ENCODE data around the gene CERS1.

CERS1 gene

DNA sequence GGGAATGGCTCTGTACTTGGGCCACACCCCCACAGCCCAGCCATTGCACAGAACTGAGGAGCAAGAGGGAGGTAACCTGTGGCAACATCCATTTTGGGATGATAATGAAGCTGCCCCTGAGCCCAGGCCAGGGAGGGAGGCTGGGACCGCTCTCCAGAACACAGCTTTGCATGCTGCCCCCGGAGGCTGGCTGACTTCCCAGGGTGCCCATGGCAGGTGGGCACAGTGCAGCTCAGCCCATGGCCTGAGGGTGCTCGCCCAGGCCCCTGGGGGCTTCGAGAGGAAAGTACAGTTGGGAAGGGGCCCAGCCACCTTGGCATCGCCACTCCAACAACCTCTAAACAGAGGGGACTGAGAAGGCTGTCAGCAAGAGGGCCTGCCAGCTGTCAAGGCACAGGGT, 17.5 kb upstream of the CERS1 start:
- POLR2A ChIA-PET: no interaction called here
- no peak for DNase-seq (ENCODE audit: low read depth, low spot score)
- CTCF ChIA-PET: interaction anchor here (0.7 to 1.4 kb wide), 3 partner anchors 66 to 227 kb away, joined by 3 to 5 read pairs (median 4); no protein-coding TSS in a partner anchor

DNA sequence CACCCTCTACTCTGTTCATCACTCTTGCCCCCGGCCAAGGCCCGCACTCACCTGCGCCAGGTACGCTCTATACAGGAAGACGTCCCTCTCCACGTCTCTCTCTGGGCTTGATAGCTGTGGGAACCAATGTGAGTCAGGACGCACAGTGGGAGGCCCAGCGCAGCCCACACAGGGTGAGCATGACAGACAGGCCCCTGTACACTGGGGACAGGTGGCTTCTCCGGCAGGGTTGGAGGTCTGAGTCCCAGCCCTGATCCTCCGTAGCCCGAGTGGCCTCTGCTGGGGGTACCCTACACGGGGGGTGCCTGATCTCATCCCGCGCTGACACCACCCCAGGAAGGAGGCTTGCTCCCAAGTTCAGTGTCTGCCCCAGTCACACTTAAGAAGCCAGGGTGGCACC, 17.0 kb upstream of the CERS1 start:
- no peak overlapping the region for H3K4me3 ChIP-seq (ENCODE audit: low read depth, low read length)
- TF ChIP-seq, protein P1, sequence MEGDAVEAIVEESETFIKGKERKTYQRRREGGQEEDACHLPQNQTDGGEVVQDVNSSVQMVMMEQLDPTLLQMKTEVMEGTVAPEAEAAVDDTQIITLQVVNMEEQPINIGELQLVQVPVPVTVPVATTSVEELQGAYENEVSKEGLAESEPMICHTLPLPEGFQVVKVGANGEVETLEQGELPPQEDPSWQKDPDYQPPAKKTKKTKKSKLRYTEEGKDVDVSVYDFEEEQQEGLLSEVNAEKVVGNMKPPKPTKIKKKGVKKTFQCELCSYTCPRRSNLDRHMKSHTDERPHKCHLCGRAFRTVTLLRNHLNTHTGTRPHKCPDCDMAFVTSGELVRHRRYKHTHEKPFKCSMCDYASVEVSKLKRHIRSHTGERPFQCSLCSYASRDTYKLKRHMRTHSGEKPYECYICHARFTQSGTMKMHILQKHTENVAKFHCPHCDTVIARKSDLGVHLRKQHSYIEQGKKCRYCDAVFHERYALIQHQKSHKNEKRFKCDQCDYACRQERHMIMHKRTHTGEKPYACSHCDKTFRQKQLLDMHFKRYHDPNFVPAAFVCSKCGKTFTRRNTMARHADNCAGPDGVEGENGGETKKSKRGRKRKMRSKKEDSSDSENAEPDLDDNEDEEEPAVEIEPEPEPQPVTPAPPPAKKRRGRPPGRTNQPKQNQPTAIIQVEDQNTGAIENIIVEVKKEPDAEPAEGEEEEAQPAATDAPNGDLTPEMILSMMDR (IDR thresholded peaks at IDR 0.05; ENCODE audit: insufficient read depth, low read length, missing control alignments): no peak
- POLR2A ChIA-PET: no interaction called here
- no peak for DNase-seq (ENCODE audit: low read depth, low spot score)
- CTCF ChIA-PET: interaction anchor here (0.6 to 1.4 kb wide), 3 partner anchors 74 to 228 kb away, joined by 3 to 4 read pairs (median 3); no protein-coding TSS in a partner anchor

More for the DNA sequence above, 17.5 kb upstream of the CERS1 start:
- TF ChIP-seq, protein P1 (IDR thresholded peaks at IDR 0.05; ENCODE audit: insufficient read depth, low read length, missing control alignments): no peak
- H3K4me3 ChIP-seq (ENCODE audit: low read depth, low read length): no peak overlapping the region

DNA sequence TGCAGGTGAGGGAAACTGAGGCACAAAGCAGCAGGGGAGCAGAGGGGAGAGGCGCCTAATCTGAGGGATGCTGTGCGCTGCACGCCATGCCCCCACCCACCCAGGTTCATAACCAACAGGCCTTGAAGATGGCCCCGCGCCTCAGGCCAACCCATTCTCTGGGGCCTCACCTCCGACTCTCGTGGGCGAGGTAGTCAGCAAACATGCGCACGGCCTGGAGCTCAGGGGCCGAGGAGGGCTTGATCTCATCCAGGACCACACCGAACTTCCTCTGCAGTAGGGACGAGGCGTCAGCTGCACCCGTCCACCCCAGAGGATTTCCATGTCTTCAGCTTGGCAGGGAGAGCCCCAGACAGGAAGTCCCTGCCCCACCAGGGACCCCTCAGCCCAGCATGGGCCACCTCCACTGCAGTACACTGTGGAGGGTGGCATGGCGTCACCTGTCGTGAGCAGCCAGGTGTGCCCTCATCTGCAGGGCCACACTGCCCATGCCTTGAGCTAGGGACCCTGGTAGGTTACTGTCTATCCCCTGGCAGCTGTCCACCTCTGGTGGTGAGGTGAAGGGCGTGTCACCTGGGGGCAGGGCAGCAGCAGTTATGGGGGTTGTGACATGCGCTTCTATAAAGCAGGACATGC, 15.0 kb upstream of the CERS1 start:
- TF ChIP-seq, protein P1 (IDR thresholded peaks at IDR 0.05; ENCODE audit: insufficient read depth, low read length, missing control alignments): no peak
- no peak for DNase-seq (ENCODE audit: low read depth, low spot score)
- H3K4me3 ChIP-seq (ENCODE audit: low read depth, low read length): no peak overlapping the region
- CTCF ChIA-PET: interaction anchor here (0.9 to 1.9 kb wide), 2 partner anchors 8 to 44 kb away, joined by 4 to 6 read pairs; partner anchors contain the start of genes COPE and DDX49
- POLR2A ChIA-PET: interaction anchor here (0.8 to 0.9 kb wide), 2 partner anchors 8 to 391 kb away, joined by 3 to 4 read pairs; partner anchors contain the start of gene COPE

DNA sequence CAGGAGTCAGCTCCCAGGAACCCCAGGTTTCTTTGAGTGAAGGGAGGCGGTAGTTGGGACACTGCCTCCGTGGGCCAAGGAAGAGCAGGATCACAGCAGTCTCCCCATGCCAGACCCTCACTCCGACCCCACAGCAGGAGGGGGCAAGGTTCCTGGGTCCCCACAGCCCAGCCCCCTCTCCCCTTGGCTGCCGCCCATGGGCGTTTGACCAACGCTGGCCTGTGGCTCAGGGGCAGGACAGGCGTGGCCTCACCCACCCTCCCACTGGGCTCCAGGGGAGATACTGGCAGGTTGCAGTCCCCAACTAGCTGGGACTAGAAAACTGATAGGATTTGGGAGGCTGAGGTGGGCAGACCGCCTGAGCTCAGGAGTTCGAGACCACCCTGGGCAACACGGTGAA, 14.1 kb upstream of the CERS1 start:
- no peak for DNase-seq (ENCODE audit: low read depth, low spot score)
- CTCF ChIA-PET: interaction anchor here (1.9 kb wide), 1 partner anchor 9 kb away, joined by 6 read pairs; the partner anchor contains the start of genes COPE and DDX49
- no peak overlapping the region for H3K4me3 ChIP-seq (ENCODE audit: low read depth, low read length)
- TF ChIP-seq, protein P1 (IDR thresholded peaks at IDR 0.05; ENCODE audit: insufficient read depth, low read length, missing control alignments): no peak
- POLR2A ChIA-PET: no interaction called here

DNA sequence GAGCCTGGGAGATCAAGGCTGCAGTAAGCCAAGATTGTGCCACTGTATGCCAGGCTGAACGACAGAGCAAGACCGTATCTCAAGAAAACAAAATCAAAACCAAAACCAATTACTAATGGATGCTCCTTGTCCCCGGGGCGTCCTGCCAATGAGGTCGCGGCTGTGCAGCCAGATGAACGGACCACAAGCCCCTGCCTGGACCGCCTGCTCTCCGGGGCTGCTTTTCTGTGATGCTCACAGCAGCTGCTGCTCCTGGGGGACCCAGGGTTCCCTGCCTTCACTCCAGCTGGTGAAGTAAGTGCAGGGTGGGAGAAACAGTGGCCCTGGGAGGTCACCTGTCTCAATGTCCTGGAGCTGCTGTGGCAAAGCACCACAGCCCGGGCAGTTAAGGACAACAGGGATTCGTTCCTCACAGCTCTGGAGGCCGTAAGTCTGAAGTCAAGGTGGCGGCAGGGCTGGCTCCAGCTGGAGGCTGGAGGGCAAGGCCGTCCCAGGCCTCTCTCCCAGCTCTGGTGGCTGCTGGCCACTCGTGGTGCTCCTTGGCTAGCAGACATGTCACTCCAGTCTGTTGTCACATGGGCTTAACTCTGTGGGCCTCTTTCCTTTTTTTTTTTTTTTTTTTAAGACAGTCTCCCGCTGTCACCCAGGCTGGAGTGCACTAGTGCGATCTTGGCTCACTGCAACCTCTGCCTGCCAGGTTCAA, 13.1 kb upstream of the CERS1 start:
- POLR2A ChIA-PET: no interaction called here
- TF ChIP-seq, protein P1 (IDR thresholded peaks at IDR 0.05; ENCODE audit: insufficient read depth, low read length, missing control alignments): no peak

More for the DNA sequence above, 13.1 kb upstream of the CERS1 start:
- DNase-seq (ENCODE audit: low read depth, low spot score): no peak
- no peak overlapping the region for H3K4me3 ChIP-seq (ENCODE audit: low read depth, low read length)
- CTCF ChIA-PET: interaction anchor here (1.9 kb wide), 2 partner anchors 10 to 14 kb away, joined by 4 to 6 read pairs; partner anchors contain the start of genes CERS1, COPE and DDX49

Data from AG04449 (cell line).